ENCODE data around the gene PIH1D1.

DNA sequence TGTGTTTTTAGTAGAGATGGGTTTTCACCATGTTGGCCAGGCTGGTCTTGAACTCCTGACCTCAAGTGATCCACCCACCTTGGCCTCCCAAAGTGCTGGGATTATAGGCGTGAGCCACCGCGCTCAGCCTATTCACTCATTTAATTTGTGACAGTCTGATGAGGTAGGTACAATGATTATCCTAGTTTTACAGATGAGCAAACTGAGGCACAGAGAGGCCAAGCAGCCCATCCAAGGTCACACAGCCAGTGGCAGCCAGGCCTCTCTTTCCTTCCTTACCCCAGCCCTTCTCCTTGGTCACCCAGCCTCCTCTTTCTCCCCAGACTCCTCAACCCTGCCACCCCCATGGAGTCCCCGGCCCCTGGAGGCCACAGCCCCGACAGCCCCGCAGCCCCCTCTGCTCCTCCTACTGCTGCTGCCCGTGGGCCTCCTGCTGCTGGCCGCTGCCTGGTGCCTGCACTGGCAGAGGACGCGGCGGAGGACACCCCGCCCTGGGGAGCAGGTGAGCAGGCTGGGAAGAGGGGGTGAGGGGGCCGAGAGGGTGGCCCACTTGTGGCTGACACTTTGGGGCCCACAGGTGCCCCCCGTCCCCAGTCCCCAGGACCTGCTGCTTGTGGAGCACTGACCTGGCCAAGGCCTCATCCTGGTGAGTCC lies 28.5 kb upstream of the PIH1D1 start:
- TF ChIP-seq ELK1 (IDR thresholded peaks at IDR 0.05; ENCODE audit: low read depth, low read length), result no peak
- TF ChIP-seq MXI1 (IDR thresholded peaks at IDR 0.05; ENCODE audit: low read depth, low read length), result no peak
- no peak for TF ChIP-seq NFIC (IDR thresholded peaks at IDR 0.05; ENCODE audit: low read depth, low read length)
- TF ChIP-seq ZNF274 (IDR thresholded peaks at IDR 0.05; ENCODE audit: insufficient read depth, insufficient read length), result no peak
- no peak for TF ChIP-seq CHD4 (IDR thresholded peaks at IDR 0.05)
- TF ChIP-seq EZH2 (IDR thresholded peaks at IDR 0.05; ENCODE audit: borderline replicate concordance, control insufficient read depth, low read depth, low read length), result no peak
- TF ChIP-seq CTCF (IDR thresholded peaks at IDR 0.05 in 2 of 3, conservative IDR thresholded peaks at IDR 0.05 in 1 of 3; ENCODE audit: control insufficient read depth in 2 of 3, extremely low read depth in 1 of 3, insufficient read depth in 1 of 3, low read depth in 3 of 3, low read length in 3 of 3), result no peak
- no peak for TF ChIP-seq POLR2AphosphoS2 (IDR thresholded peaks at IDR 0.05; ENCODE audit: low read depth, low read length)
- TF ChIP-seq, protein P1, sequence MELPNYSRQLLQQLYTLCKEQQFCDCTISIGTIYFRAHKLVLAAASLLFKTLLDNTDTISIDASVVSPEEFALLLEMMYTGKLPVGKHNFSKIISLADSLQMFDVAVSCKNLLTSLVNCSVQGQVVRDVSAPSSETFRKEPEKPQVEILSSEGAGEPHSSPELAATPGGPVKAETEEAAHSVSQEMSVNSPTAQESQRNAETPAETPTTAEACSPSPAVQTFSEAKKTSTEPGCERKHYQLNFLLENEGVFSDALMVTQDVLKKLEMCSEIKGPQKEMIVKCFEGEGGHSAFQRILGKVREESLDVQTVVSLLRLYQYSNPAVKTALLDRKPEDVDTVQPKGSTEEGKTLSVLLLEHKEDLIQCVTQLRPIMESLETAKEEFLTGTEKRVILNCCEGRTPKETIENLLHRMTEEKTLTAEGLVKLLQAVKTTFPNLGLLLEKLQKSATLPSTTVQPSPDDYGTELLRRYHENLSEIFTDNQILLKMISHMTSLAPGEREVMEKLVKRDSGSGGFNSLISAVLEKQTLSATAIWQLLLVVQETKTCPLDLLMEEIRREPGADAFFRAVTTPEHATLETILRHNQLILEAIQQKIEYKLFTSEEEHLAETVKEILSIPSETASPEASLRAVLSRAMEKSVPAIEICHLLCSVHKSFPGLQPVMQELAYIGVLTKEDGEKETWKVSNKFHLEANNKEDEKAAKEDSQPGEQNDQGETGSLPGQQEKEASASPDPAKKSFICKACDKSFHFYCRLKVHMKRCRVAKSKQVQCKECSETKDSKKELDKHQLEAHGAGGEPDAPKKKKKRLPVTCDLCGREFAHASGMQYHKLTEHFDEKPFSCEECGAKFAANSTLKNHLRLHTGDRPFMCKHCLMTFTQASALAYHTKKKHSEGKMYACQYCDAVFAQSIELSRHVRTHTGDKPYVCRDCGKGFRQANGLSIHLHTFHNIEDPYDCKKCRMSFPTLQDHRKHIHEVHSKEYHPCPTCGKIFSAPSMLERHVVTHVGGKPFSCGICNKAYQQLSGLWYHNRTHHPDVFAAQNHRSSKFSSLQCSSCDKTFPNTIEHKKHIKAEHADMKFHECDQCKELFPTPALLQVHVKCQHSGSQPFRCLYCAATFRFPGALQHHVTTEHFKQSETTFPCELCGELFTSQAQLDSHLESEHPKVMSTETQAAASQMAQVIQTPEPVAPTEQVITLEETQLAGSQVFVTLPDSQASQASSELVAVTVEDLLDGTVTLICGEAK (IDR thresholded peaks at IDR 0.05; ENCODE audit: borderline replicate concordance), result no peak
